Tibial nerve (tissue), 4 donors: ENCODE results near the gene CDX2.

ENCODE experiments used
- EP300 ChIP-seq, 2 donors: sonication (generic); formaldehyde crosslinking; IDR thresholded peaks; one replicate each; pipeline ENCODE4 v1.6.1; 2017; ENCODE audit warnings: antibody characterized with exemption in 2 of 2, mild to moderate bottlenecking in 1 of 2
- POLR2A ChIP-seq, 2 donors: fragments of 450-650 bp; IDR thresholded peaks; one replicate each; pipeline ENCODE4 v1.6.1; 2017; ENCODE audit warnings: antibody characterized with exemption in 2 of 2, mild to moderate bottlenecking in 2 of 2, moderate library complexity in 2 of 2
- TF ChIP-seq, protein P1 (sequence below), 5 experiments: fragments of 200-600 bp in 3 of 5; fragments of 450-650 bp in 2 of 5; sonication (generic) in 3 of 5; IDR thresholded peaks; one replicate each; pipeline ENCODE4 v1.5.1; 2016 to 2019; ENCODE audit warnings: antibody characterized with exemption in 5 of 5, mild to moderate bottlenecking in 3 of 5, moderate library complexity in 2 of 5

- no peak for TF ChIP-seq EP300 (IDR thresholded peaks at IDR 0.05)
- TF ChIP-seq, protein P1, sequence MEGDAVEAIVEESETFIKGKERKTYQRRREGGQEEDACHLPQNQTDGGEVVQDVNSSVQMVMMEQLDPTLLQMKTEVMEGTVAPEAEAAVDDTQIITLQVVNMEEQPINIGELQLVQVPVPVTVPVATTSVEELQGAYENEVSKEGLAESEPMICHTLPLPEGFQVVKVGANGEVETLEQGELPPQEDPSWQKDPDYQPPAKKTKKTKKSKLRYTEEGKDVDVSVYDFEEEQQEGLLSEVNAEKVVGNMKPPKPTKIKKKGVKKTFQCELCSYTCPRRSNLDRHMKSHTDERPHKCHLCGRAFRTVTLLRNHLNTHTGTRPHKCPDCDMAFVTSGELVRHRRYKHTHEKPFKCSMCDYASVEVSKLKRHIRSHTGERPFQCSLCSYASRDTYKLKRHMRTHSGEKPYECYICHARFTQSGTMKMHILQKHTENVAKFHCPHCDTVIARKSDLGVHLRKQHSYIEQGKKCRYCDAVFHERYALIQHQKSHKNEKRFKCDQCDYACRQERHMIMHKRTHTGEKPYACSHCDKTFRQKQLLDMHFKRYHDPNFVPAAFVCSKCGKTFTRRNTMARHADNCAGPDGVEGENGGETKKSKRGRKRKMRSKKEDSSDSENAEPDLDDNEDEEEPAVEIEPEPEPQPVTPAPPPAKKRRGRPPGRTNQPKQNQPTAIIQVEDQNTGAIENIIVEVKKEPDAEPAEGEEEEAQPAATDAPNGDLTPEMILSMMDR (IDR thresholded peaks at IDR 0.05), result no peak
- no peak for TF ChIP-seq POLR2A (IDR thresholded peaks at IDR 0.05)
These were observed 8.6 kb upstream of the CDX2 start for GRCh38 chr13:27977476-27978300.
